G401.6 (cell line): ENCODE data around the gene SRRM5.
"Not testable (repeated sequence)": the region's sequence is repeated elsewhere in the genome, so short reads cannot be mapped to it uniquely, and the experiment has no call there.

ENCODE experiments used
- FAIRE-seq: peaks from 2 replicates; lab custom pipeline; 2012; peaks lifted over from hg19 to GRCh38; lab: Jason Lieb, UNC

The SRRM5 gene

DNA sequence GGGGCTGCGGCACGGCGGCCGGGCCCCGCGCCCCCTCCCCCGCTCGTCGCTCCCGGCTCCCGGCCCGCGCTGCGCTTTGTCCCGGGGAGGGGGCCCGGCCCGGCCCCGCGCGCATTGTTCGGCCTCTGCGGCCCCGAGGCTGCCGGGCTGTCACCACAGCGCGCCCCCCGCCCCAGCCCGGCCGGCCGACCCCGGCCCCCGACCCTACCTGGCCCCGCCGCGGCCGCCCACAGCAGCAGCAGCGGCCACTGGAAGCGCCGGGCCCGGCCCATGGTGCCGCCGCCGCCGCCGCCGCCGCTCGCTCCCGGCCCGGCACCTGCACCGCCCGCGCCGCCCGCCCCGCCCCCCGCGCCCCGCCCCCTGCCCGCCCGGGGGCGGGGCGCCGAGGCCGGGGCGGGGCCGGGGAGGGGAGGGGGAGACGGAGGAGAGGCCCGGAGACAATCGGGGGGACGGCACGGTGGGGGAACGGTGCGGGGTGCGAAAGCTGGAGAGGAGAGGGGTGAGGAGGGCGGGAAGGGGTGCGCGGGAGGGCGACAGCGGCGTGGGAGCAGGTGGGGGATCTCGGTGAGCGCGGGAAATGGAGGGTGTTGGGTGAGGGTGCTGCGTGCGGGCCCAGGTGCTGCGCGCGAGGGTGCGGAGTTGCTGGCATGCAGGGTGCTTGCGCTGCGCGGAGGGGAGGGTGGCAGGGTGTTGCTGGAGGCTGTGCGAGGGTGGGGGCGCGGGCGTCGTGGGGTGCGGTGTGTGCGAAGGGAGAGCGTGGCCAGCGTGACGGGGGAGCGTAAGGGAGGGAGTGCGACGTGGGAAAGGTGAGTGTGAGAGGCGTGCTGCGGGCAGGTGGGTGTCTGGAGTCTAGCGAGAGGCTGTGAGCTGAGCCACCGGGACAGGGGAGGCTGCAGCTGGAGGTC is 27.9 kb downstream of the SRRM5 start, which contains the start of gene CADM4:
Gene CADM4 (minus strand): TSS at position 332 of the 905 bp plus-strand sequence. CDS start 60 bp downstream, at position 272.
- FAIRE-seq = no peak

DNA sequence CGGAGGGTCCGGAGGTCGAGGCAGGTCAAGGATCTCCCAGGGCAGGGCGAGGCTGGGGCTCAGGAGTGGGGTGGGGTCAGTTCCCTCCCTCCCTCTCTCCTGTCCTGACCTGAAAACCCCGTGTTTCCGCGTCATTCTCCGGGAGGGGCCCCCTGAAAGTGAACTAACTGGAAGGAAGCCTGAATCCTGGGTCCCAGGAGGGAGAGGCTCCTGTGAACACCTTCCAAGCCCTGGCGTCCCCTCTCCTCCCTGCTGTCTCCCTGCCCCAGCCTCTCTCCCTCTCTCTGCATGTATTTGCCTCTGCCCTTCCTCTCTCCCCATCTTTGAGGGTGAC is 28.5 kb downstream of the SRRM5 start:
- no peak for FAIRE-seq

DNA sequence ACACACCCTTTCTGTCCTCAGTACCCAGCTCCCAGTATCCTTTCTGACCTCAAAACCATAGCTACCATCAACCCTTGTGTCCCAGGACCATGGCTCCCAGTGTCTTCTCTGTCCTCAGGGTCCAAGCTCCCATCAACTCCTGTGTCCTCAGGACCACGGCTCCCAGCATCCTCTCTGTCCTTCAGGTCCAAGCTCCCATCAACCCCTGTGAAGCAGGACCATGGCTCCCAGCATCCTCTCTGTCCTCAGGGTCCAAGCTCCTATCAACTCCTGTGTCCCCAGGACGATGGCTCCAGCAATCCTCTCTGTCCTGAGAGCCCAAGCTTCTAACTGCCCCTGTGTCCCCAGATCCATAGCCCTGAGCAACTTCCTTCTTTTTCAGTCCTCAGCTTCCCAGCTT is 29.4 kb downstream of the SRRM5 start:
- no peak for FAIRE-seq

DNA sequence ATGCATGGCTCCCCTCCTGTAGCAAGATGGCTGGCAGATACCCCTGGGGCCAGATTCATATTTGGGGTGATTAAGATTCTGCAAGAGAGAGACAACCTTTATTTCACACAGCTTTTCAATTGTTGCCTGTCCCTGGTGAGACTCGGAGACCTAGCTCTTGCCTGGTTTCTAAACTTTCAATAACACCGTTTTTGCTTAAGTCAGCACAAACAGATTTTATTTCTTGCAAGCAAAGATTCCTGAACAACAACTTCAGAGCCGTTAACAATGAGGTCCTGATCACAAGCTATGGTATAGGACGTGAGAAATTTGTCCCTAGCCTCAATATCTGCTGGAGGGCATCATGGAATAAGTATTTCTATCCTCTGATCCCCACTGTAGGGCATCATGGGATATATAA is 30.6 kb downstream of the SRRM5 start:
- FAIRE-seq = no peak

DNA sequence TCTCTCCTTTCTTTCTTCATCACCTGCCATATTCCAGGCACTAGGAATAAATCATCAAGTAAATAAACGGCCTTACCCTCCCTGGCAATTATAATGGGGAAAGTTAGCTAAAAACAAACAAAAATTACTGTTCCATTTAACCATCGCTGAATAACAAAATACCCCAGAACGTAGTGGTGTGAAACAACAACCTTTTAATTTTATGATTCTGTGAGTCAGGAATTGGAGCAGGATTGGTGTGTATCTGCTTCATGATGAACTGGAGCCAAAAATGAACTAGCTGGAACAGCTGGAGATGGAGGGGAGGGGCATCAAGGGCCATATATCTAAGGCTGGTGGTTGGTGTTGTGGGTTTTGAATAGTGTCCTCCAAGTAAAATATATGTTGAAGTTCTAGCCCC is 31.4 kb downstream of the SRRM5 start:
- FAIRE-seq = no peak

DNA sequence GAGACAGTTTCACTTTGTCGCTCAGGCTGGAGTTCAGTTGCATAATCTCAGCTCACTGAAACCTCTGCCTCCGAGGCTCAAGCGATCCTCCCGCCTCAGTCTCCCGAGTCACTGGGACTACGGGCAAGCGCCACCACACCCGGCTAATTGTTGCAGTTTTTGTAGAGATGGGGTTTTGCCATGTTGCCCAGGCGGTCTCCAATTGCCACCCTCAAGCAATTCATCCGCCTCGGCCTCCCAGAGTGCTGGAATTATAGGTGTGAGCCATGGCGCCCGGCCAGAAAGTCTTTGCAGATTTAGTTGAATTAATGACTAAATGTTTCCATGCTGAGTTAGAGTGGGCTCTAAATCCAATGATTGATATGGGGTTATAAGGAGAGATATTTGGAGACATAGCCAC is 32.3 kb downstream of the SRRM5 start:
- FAIRE-seq = no peak

DNA sequence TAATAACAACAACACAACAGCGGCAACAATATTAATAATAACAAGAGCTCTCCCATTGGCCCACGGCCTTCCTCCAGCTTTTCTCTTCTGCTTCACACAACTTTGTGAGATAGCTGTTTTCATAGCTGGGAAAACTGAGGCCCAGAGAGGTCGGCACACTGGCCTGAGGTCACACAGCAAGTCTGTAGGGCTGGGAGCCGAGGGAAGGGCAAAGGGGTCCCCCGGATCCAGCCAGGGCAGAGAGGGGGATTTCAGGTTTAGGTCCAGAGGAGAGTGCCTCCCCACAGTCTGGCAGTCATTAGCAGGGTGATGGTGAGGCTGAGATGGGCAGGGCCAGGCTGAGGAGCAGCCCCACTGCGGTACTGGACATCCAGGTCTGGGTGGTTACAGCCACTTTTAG is 36.7 kb downstream of the SRRM5 start:
- FAIRE-seq = no peak

DNA sequence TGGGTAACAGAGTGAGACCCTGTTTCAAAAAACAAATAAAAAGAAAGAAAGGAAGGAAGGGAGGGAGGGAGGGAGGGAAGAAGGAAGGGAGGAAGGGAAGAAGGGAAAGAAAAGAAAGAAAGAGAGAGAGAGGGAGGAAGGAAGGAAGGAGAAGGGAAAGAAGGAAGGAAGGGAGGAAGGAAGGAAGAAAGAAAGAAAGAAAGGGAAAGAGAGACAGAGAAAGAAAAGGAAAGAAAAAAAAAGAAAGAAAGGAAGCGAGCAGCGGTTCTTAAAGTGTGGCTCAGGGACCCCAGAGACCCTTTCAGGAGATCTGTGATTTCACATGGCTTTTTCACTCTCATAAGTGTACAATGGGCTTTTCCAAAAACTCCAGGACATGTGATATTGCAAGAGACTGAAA is 37.6 kb downstream of the SRRM5 start:
- no peak for FAIRE-seq

DNA sequence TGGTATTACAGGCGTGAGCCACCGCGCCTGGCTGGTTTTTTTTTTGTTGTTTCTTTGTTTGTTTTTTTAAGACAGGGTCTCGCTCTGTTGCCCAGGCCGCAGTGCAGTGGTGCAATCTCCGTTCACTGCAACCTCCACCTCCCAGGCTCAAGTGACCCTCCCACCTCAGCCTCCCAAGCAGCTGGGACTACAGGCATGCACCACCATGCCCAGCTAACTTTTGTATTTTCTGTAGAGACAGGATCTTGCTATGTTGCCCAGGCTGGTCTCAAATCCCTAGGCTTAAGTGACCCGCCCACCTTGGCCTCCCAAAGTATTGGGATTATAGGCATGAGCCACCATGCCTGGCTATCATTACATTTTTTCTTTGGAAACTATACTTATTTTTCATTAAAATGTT is 38.4 kb downstream of the SRRM5 start:
- not testable (repeated sequence) for FAIRE-seq

DNA sequence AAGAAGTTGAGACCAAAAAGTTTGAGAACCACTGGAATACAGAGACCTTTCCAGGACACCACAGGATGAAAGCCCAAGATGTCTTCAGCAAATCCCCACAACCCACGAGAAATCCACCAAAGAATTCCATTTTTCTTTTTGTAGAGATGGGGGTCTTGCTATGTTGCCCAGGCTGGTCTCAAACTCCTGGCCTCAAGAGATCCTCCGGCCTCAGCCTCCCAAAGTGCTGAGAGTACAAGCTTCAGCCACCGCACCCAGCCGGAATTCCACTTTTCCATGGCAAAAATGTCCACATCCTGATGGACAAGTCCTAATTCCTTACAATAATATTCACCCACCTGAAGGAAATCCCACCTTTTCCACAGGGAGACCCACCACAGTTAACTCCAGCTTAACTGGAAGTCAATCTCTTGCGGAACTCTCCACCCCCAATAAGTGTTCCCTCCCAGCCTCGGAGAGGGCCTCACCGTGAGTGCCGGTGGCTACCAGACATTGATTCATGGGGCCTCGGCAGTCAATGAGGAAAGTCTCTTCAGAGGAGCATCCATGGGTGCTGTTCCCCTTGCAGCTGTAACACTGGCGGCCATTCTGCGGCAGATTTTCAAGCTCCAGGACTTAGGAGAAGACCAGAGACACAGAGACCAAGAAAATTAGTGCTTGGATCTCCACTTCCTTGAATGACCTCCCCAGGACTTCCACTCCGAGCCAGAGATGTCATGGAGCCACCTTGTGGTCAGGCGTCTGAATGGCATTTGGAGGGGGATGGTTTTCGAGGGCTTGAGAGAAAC is 40.1 kb downstream of the SRRM5 start:
- FAIRE-seq = peak; percentile 81

DNA sequence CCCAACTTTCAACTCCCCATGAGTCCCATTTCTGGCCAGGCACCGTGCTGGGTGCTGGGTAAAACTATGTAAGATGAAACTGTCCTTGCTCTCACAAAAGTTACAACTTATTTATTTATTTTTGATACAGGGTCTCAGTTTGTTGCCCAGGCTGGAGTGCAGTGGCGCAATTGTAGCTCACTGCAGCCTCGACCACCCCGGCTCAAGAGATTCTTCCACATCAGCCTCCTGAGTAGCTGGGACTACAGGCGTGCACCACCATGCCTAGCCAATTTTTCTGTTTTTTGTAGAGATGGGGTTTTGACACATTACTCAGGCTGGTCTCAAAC is 40.6 kb downstream of the SRRM5 start:
- FAIRE-seq = no peak

DNA sequence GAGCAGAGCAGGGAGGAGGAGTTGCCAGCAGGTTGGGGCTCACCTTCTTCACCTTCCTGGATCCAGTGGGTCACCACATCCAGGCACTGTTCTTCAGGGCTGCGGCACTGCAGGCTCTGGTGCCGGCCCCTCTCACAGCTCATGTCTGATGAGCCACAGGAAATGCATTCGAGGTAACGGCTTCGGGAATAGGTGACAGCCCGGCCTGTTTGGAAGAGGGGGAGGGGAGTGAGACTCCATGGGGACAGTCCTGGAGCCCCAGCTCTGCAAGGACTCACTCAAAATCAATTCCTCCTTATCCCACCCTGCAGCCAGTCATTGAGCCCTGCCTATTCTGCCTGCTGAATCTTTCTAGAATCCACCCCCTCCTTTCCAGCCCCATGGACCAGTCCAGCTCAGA is 44.5 kb downstream of the SRRM5 start:
- no peak for FAIRE-seq

DNA sequence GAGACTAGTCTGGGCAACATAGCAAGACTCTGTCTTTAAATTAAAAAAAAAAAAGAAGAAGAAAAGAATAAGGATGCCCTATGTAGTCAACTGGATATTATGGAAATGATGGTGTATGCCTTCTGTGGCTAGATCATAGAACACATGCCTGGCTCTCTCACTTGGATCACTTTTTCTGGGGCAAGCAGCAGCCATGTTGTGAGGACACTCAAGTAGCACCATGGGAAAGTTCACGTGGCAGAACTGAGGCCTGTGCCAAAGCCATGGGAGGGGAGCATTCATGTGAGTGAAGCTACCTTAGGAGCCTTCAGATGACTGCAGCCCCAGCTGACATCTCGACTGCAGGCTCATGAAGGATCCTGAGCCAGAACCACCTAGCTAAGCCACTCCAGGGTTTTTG is 46.1 kb downstream of the SRRM5 start:
- FAIRE-seq = no peak

DNA sequence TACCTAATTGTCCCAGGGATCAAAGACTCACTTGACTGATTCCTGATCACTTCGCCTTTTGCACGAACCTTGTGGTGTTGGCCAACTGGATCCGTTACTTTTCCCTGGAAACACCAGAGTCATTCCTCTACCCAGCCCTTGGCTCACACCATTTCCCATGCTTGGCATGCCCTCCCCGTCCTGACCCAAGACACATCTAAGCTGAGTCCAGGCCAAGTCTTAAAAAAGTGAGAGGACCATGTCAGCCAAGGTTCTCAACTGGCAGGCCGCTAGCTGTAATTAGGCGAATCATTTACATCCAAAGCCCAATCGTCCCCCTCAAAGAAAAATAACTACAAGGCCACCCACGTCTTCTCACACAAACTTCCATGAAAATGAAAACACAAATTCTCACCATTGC is 46.6 kb downstream of the SRRM5 start:
- no peak for FAIRE-seq

DNA sequence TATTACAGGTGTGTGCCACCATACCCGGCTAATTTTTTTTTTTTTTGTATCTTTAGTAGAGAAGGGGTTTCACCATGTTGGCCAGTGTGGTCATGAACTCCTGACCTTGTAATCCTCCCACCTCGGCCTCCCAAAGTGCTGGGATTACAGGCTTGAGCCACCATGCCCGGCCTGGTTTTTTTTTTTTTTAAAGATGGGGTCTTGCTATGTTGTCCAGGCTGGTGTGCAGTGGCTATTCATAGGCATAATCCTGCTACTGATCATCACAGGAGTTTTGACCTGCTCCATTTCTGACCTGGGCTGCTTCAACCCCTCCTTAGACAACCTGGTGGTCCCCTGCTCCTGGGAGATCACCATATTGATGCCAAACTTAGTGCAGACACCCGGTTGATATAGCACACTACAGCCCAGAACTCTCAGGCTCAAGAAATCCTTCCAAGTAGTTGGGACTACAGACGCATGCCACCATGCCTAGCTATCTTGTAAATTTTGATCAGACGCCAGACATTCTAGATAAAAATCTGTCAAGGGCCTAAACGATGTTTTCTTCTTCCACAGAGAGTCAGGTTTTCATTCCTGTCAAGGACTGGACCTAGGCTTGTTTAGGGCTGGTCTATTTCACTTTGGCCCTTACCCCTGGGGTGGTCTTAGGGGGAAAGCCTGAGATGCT is 48.5 kb downstream of the SRRM5 start:
- no peak for FAIRE-seq

DNA sequence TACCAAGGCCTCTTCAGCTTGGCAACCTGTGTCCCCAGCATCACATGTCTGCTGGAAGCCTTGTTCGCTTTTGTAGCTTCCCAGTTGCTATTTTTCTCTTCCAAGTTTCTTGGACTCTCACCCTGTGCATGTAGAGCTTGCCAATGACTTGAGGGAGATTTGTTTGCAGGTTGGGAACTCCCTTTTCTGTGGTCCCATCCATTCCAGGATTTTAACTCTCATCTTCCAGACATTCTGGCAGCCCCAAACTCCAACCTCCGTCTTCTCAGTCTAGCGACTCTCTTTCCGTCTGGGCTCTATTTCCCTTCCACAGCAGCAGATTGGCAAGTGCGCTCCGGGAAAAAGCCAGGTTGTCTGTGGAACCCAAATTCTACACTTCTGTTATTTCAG is 49.1 kb downstream of the SRRM5 start:
- FAIRE-seq = no peak

DNA sequence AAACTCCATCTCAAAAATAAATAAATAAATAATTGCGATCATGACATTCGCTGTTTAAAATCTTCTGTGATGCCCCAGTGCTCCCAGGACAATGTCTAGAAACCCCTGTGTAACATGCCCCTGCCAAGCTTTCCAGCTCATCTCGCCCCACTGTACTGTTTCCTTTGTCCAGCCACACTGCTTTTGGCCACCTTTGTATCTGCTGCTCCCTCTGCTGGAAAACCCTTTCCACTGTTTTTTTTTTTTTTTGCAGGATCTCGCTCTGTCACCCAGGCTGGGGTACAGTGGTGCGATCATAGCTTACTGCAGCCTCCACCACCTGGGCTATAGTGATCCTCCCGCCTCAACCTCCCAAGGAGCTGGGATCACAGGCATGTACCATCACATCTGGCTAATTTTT is 50.6 kb downstream of the SRRM5 start:
- peak; percentile 31 for FAIRE-seq

DNA sequence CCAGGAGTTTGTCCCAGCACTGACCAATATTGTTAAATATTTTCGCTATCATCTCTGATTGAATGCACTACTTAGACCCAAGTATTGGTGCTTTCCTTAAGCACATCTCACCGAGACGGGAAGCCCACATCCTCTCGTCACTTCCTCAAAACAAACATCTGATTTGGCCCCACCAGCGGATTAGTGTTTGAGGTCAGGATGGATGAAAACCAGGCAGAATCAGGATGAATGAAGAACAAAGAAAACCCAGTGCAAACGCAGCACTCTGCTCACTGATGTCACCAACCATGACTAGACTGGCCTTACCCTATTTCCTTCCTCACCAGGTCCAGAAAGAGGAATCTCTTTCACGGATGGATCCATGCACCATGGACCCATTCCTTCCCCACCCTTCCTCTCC is 52.1 kb downstream of the SRRM5 start:
- FAIRE-seq = no peak
